HepG2 (cell line): Measurements from ENCODE around the gene PTEN. TPM values are rescaled to one million over a fixed set of nuclear protein-coding genes. Genes with fewer than 3 reads are reported as not detected.

Experiments
- ATAC-seq: fragments of 200-7000 bp; cut with Tn5 transposase; 3 replicates; pipeline ENCODE4 v1.9.1; 2020; ENCODE audit warnings: mild to moderate bottlenecking, moderate library complexity
- BruUV-seq: library from RNA; stranded (reverse); fragments of 400-500 nt; replicated peaks from 2 replicates; lab custom pipeline; 2021; lab: Mats Ljungman, UMichigan
- CTCF ChIA-PET: fragments of 300-600 bp; formaldehyde crosslinking; extraction: SDS; loops from one replicate; lab custom pipeline; 2021; ENCODE audit warnings: low total read pairs, inconsistent platforms, low intra/inter-chr PET ratio; lab: Yijun Ruan, JAX
- POLR2A ChIA-PET: fragments of 350-600 bp; sonication (Branson Sonifier 250); formaldehyde crosslinking; loops from one replicate; lab custom pipeline; 2020; ENCODE audit warnings: antibody characterized with exemption, inconsistent platforms; lab: Yijun Ruan, JAX
- DNase-seq: peaks from one replicate; pipeline ENCODE4 v3.0.0-alpha.2; 2015; ENCODE audit warnings: low spot score
- FAIRE-seq: peaks from 3 replicates; lab custom pipeline; 2011; peaks lifted over from hg19 to GRCh38; lab: Jason Lieb, UNC
- H2AFZ ChIP-seq: one replicate; pipeline ENCODE4 v1.6.1; 2011; ENCODE audit warnings: low read length, inconsistent platforms
- H3K27ac ChIP-seq: fragments of 300-600 bp; 3 replicates; pipeline ENCODE4 v1.8.0; 2011; ENCODE audit warnings: mixed run types, mild to moderate bottlenecking, mixed read lengths, low read length, inconsistent platforms; ENCODE audit not compliant: insufficient read depth; ENCODE audit errors: extremely low read length
- H3K27me3 ChIP-seq, 2 experiments: fragments of 200-600 bp in 1 of 2; 2 replicates in 1 of 2; 3 replicates in 1 of 2; pipeline versions ENCODE4 v1.6.0 to v1.8.0; 2011; ENCODE audit warnings: low read length in 2 of 2, mild to moderate bottlenecking in 2 of 2, moderate library complexity in 2 of 2, inconsistent platforms in 1 of 2; ENCODE audit not compliant: insufficient read depth in 2 of 2, control insufficient read depth in 1 of 2
- H3K36me3 ChIP-seq, 2 experiments: fragments of 200-600 bp in 1 of 2; replicated peaks in 1 of 2; 2 replicates in 1 of 2; 3 replicates in 1 of 2; pipeline versions ENCODE4 v1.5.1 to v1.8.0; 2011; ENCODE audit warnings: low read length in 2 of 2, inconsistent platforms in 1 of 2; ENCODE audit not compliant: insufficient read depth in 2 of 2, control insufficient read depth in 1 of 2
- H3K4me1 ChIP-seq: 2 replicates; pipeline ENCODE4 v1.5.1; 2012; ENCODE audit warnings: low read length, inconsistent platforms; ENCODE audit not compliant: insufficient read depth
- H3K4me2 ChIP-seq: 2 replicates; pipeline ENCODE4 v1.6.0; 2011; ENCODE audit warnings: low read depth, low read length, inconsistent platforms
- H3K4me3 ChIP-seq, 3 experiments: fragments of 200-600 bp in 1 of 3; sonication (generic), shearing (Covaris generic) in 1 of 3; replicated peaks in 1 of 3; 2 replicates each; pipeline ENCODE4 v1.5.1; 2011 to 2016; ENCODE audit warnings: low read length in 3 of 3, inconsistent platforms in 2 of 3, low read depth in 2 of 3, mild to moderate bottlenecking in 2 of 3, control low read depth in 1 of 3, mixed read lengths in 1 of 3; ENCODE audit not compliant: insufficient read depth in 1 of 3
- H3K79me2 ChIP-seq: one replicate; pipeline ENCODE4 v1.6.1; 2011; ENCODE audit warnings: low read length, inconsistent platforms; ENCODE audit not compliant: insufficient read depth
- H3K9ac ChIP-seq: 2 replicates; pipeline ENCODE4 v1.6.0; 2011; ENCODE audit warnings: mild to moderate bottlenecking, low read depth, low read length, inconsistent platforms; ENCODE audit not compliant: insufficient read depth
- H3K9me3 ChIP-seq: 2 replicates; pipeline ENCODE4 v1.5.1; 2012; ENCODE audit warnings: mild to moderate bottlenecking, low read length
- H4K20me1 ChIP-seq: 2 replicates; pipeline ENCODE4 v1.6.0; 2011; ENCODE audit warnings: inconsistent platforms, mild to moderate bottlenecking, low read length, moderate library complexity; ENCODE audit not compliant: insufficient read depth
- CEBPG ChIP-seq: IDR thresholded peaks from 2 replicates; pipeline ENCODE4 v1.6.1; 2016
- JUNB ChIP-seq: sonication (generic); formaldehyde crosslinking; IDR thresholded peaks from 2 replicates; pipeline ENCODE4 v1.8.0; 2022; ENCODE audit warnings: missing genetic modification reagents, mild to moderate bottlenecking, borderline replicate concordance
- POLR2AphosphoS5 ChIP-seq: IDR thresholded peaks from 2 replicates; pipeline ENCODE4 v1.6.1; 2012; ENCODE audit warnings: low read depth, low read length
- SOX6 ChIP-seq, 2 experiments: fragments of 450-650 bp in 1 of 2; sonication (generic) in 1 of 2; formaldehyde crosslinking in 1 of 2; IDR thresholded peaks; 2 replicates each; pipeline versions ENCODE4 v1.4.0 to v1.6.1; 2017 to 2020; ENCODE audit warnings: antibody characterized with exemption in 1 of 2, mild to moderate bottlenecking in 1 of 2, missing genetic modification reagents in 1 of 2
- TBL1XR1 ChIP-seq: fragments of 150-350 bp; IDR thresholded peaks from 2 replicates; pipeline ENCODE4 v1.6.1; 2014; ENCODE audit warnings: borderline replicate concordance, low read length; ENCODE audit not compliant: partially characterized antibody
- ZNF572 ChIP-seq: sonication (generic); formaldehyde crosslinking; IDR thresholded peaks from 2 replicates; pipeline ENCODE4 v1.5.1; 2020; ENCODE audit warnings: mild to moderate bottlenecking, missing genetic modification reagents
- ZNF660 ChIP-seq: sonication (generic); formaldehyde crosslinking; IDR thresholded peaks from 2 replicates; pipeline ENCODE4 v1.5.1; 2020; ENCODE audit warnings: mild to moderate bottlenecking, low read depth, missing genetic modification reagents, borderline replicate concordance
- whole genome bisulfite sequencing: methylation state at CpG from one replicate; pipeline ENCODE4 v1.1.6; 2017; ENCODE audit warnings: low lambda C conversion rate; 5-methylcytosine and 5-hydroxymethylcytosine counted together
- in situ Hi-C: cut with HindIII; loops from 2 replicates; pipeline ENCODE4 v1.10.0; 2017; ENCODE audit warnings: low pct_unique_long_range_greater_than_20kb; ENCODE audit not compliant: extremely low pct_ligation_motif_present
- intact Hi-C: fragments of 100-400 bp; cut with micrococcal nuclease; formaldehyde crosslinking; loops from one replicate; pipeline ENCODE4 v1.10.0; 2022; ENCODE audit not compliant: unreplicated experiment
- polyA plus RNA-seq, 8 experiments: library from polyadenylated mRNA; depleted of rRNA in 3 of 8; stranded (reverse) in 7 of 8; unstranded in 1 of 8; fragments of >200 nt; fragmentation: Illumina TruSeq in 4 of 8; extraction: Trizol in 4 of 8; gene quantifications; 2 replicates each; pipeline versions ENCODE4 v1.2.1 to v1.2.3, GENCODE V29; 2011 to 2016; ENCODE audit warnings: low read depth in 4 of 8, missing spikeins in 1 of 8, mixed read lengths in 1 of 8; ENCODE audit not compliant: insufficient read depth in 1 of 8
- total RNA-seq, 5 experiments: library from RNA; depleted of rRNA; stranded (reverse); fragments of >200 nt; fragmentation: Illumina TruSeq; extraction: Trizol; gene quantifications; 2 replicates each; pipeline ENCODE4 v1.2.3, GENCODE V29; 2016; ENCODE audit warnings: low read depth in 1 of 5
- TF ChIP-seq, protein P1 (sequence below): sonication (generic); formaldehyde crosslinking; IDR thresholded peaks from 2 replicates; pipeline ENCODE4 v1.5.1; 2020; ENCODE audit warnings: missing genetic modification reagents, mild to moderate bottlenecking, borderline replicate concordance
- TF ChIP-seq, protein P2 (sequence below): sonication (generic); formaldehyde crosslinking; IDR thresholded peaks from 2 replicates; pipeline ENCODE4 v1.8.1; 2023; ENCODE audit warnings: missing genetic modification reagents, mild to moderate bottlenecking, borderline replicate concordance

The PTEN gene
- total and polyA plus RNA-seq, 2 of the 13 experiments (the other 11 are each of a cell fraction or from before 2014, with no cell fraction given), result 30.3 to 61.3 TPM

DNA sequence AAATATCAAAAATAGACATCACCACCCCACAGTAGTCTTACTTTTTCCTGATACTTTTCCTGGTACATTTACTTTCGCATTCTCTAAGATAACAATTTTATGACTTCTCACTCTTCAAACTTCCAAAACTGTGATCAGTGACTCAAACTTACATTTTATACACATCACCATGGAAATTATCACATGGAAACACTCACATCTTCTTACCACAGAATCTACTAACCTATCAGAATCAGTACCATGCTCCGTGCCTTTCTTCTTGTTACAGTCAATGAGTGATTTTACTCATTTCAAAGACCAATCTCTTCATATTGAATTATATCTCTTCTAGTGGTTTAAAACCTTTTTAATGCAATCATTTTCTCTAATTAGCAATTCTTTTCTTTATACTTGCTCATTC is 120.3 kb downstream of the PTEN start:
- in situ Hi-C loops, result no loop called here
- no peaks in the 10 kb centered on the region for H4K20me1 ChIP-seq
- no peak for ATAC-seq
- H3K9me3 ChIP-seq, result no peaks in the 10 kb centered on the region
- no peak overlapping the region for H3K4me2 ChIP-seq
- no peak overlapping the region for H2AFZ ChIP-seq
- intact Hi-C loops, result no loop called here
- DNase-seq, result no peak
- H3K27ac ChIP-seq, result no peak overlapping the region
- H3K36me3 ChIP-seq, result no peaks in the 10 kb centered on the region
- no peaks in the 10 kb centered on the region for H3K79me2 ChIP-seq
- CTCF ChIA-PET, result no interaction called here
- H3K4me1 ChIP-seq, result no peaks in the 10 kb centered on the region
- POLR2A ChIA-PET, result no interaction called here
- FAIRE-seq, result no peak
- no peak overlapping the region for H3K9ac ChIP-seq
- BruUV-seq, result no TSS peak
- WGBS, result 49% methylated on average over 2 of the region's 2 CpGs
- H3K4me3 ChIP-seq, result no peak overlapping the region
- H3K27me3 ChIP-seq, result no peaks in the 10 kb centered on the region
- TF ChIP-seq SOX6 (IDR thresholded peaks at IDR 0.05) (no peak), SOX6 (CRISPR knock-in tag; IDR thresholded peaks at IDR 0.05) (no peak), ZNF572 (CRISPR knock-in tag) (no peak), ZNF660 (CRISPR knock-in tag) (no peak), JUNB (CRISPR knock-in tag) (no peak), POLR2AphosphoS5 (no peak), CEBPG (CRISPR knock-in tag) (no peak), TBL1XR1 (no peak)
- TF ChIP-seq, protein P1, sequence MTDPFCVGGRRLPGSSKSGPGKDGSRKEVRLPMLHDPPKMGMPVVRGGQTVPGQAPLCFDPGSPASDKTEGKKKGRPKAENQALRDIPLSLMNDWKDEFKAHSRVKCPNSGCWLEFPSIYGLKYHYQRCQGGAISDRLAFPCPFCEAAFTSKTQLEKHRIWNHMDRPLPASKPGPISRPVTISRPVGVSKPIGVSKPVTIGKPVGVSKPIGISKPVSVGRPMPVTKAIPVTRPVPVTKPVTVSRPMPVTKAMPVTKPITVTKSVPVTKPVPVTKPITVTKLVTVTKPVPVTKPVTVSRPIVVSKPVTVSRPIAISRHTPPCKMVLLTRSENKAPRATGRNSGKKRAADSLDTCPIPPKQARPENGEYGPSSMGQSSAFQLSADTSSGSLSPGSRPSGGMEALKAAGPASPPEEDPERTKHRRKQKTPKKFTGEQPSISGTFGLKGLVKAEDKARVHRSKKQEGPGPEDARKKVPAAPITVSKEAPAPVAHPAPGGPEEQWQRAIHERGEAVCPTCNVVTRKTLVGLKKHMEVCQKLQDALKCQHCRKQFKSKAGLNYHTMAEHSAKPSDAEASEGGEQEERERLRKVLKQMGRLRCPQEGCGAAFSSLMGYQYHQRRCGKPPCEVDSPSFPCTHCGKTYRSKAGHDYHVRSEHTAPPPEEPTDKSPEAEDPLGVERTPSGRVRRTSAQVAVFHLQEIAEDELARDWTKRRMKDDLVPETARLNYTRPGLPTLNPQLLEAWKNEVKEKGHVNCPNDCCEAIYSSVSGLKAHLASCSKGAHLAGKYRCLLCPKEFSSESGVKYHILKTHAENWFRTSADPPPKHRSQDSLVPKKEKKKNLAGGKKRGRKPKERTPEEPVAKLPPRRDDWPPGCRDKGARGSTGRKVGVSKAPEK (CRISPR knock-in tag), result no peak
- TF ChIP-seq, protein P2, sequence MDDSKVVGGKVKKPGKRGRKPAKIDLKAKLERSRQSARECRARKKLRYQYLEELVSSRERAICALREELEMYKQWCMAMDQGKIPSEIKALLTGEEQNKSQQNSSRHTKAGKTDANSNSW (CRISPR knock-in tag), result no peak
